ENCODE data around the gene KCNN2.

Gene KCNN2

DNA sequence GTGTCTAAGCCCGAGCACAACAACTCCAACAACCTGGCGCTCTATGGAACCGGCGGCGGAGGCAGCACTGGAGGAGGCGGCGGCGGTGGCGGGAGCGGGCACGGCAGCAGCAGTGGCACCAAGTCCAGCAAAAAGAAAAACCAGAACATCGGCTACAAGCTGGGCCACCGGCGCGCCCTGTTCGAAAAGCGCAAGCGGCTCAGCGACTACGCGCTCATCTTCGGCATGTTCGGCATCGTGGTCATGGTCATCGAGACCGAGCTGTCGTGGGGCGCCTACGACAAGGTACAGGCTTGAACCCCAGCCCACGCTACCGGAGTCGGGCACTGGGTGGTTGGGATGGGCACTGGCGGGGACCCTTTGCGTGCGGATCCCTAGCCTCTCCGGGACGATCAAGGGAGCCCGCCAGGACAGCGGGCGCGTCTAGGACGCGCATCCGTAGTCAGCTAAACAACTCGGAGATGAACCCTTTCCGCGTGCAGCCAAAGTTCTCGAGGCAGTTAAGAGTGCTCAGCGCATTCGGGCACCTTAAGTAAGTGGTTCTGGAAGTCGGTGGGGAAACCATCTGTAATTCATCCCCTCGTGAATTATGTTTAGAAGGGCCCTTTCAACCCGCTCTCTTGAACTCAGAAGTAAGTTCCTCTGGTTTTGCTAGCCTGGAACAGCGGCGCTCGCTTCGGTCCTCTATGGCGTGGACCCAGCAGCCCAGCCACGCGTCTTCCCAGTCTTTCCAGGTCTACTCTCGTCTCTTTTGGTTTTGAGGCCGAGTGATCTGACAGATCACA lies 1.3 kb downstream of the KCNN2 start:
- DNase-seq (ENCODE audit: low read depth in 2 of 2) = no peak

DNA sequence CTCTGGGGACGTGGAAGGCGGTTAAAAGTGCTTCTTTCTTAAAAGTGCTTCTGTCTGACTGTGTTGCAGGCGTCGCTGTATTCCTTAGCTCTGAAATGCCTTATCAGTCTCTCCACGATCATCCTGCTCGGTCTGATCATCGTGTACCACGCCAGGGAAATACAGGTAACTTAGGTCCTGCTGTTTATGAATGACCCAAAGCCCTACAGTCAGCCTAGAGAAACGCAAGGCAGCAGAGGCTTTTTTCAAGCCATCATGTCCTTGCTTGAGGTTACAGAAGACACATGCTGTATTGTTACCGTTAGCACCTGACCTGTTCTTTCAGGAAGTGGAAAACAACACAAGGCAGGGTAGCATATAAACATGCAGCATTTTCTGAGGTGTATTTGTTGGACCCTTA lies 2.0 kb downstream of the KCNN2 start:
- no peak for DNase-seq (ENCODE audit: low read depth in 2 of 2)

DNA sequence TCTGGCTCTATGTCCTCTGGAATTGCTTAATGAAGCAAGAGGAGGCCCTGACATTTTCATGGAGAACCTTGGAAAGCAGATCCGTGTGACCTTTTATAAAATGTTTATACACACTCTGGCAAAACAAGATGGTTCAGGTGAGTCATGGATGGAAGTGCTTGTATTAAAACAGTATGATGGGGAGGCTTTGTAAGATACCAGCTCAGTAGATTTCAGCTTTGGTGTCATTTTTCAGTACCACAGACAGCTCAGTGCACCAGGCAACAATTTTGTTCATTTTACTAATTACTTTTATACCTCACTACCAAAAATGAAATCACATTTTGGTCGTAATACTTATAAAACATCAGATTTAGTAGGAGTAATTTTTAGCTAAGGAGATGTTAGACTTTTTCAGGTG lies 5.2 kb downstream of the KCNN2 start:
- DNase-seq (ENCODE audit: low read depth in 2 of 2) = no peak

DNA sequence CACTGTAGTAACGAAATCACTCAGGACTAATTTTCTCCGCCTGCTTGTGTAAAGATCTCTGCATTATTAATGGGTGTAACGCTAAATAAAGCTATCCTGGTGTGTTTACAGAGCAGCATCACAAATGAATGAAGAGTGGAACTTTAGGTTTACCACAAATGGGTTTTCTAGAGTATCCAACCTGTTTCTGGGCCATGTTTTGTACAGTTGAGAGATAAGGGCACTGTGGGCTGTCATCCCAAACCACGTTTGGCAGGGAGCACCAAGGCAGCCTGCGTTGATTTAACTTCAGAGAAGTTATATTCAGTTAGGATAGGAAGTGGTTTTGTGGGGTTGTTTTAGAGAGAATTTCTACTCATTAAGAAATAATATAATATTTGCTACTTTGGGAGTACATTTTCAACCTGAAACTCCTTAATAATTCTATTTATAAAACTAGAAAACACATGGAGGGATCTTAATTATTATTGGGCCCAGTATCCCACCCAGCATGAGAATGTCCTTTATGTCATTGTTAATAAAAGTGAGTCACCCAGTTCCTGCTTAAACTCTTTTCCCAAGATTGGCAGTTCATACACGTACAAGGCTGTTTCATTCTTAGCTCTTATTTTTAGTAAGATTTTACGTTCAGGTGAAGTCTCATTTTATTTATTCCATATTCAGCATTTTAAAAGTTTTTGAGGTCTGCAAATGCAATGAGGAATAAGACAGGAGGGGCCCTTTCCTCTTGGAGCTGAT lies 8.0 kb downstream of the KCNN2 start:
- no peak for DNase-seq (ENCODE audit: low read depth in 2 of 2)

DNA sequence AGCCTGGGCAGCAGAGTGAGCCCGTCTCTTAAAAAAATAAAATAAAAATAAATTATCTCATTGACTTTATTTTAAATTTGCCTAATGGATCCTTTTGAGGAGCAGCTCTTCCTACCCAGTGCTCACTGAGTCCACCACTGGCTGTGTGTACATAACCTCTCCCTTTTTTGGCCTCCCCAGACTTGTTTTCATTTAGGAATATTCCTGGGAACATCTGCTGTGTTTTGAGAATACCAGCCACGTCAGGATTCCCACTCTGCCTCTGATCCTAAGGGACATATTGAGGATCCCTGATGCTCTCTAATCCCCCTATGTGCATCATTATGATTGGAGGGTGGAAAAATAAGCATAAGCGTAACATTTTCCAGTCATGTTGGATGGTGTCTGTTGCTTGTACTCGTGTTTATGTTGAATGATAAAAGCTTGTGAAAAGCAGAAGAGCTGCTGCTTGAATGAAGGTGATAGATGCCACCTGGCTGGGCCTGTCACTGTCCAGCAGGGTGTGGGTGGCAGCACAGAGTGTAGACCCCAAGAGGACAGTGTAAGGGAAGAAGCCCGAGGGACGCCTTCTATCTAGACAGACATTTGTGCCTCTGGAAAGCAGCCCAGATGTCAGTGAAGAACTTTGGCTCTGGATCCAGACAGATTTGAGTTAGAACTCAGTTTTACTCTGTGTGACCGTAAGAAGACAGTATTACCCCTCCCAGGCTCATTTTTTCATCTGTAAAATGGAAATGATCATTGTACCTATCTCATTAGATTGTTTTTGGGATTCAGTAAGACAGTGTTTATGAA lies 15.4 kb downstream of the KCNN2 start:
- DNase-seq (ENCODE audit: low read depth in 2 of 2) = no peak

DNA sequence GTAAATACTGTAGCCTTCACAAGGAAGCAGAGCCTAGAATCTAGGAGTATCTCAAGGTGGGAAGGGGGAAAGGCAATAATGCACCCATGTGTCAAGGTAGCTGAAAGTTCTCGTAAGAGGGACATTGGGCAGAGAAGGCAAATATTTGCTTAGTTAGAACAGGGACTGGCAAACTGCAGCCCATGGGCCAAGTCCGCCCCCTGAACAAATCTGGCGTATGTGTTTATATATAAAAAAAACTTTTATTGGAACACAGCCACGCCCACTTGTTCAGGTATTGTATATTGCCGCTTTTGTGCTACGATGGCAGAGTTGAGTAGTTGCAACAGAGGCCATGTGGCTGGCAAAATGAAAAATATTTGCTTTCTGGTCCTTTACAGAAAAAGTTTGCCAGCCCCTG lies 16.1 kb downstream of the KCNN2 start:
- no peak for DNase-seq (ENCODE audit: low read depth in 2 of 2)

DNA sequence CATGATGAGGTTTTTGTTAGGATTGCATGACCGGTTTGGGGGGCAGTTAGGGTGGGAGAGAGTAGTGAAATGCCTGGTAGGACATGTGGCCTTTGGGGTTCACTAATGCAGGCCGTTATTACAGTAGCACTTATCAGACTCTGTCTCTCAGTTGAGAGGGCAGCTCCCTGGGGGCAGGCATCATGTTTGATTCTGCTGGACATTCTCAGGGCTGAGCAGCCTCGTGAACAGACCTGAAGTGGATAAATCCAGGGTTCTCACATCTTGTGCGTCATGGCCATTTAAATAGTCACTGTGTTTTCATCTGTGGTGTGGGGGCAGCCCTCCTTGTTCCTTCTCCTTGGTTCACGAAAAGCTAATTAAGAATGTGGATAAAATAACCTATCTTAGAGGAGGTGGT lies 18.9 kb downstream of the KCNN2 start:
- no peak for DNase-seq (ENCODE audit: low read depth in 2 of 2)

DNA sequence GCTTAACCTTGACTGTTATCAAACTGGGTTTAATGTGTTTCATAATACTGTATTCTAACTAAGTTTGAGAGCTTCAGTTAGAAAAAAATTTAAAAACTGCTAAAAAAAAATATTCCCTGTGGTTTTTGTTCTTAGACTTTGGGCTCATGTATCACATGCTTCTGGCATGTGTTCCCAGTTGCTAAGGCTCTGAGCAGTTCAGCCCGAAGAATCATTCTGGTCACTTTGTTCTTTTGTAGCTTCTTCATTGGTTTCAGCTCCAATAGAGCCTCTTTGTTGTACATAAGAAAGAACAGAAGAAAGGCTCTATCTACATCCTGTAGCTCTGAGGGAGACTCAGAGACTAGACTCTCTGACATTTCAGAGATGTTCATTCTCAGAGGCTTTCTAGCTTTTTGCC lies 25.6 kb downstream of the KCNN2 start:
- DNase-seq (ENCODE audit: low read depth in 2 of 2) = no peak

DNA sequence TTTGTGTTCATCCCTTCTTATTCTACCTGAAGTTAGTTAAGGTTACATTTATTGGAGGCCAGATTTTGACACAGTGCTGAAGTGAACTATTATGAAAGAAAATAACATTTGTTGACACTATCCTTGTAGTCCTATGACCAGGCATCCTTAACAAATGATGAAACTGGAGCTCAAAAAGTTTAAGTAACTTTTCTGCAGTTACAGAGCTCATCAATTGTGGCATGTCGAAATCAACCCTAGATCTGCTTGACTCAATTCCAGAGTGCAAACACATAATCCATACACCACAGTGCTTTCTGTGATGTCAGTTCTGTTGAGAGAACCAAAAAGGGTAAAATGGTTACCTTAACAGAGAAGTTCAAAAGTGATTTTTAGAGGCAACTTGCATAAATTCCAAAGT lies 28.6 kb downstream of the KCNN2 start:
- no peak for DNase-seq (ENCODE audit: low read depth in 2 of 2)

DNA sequence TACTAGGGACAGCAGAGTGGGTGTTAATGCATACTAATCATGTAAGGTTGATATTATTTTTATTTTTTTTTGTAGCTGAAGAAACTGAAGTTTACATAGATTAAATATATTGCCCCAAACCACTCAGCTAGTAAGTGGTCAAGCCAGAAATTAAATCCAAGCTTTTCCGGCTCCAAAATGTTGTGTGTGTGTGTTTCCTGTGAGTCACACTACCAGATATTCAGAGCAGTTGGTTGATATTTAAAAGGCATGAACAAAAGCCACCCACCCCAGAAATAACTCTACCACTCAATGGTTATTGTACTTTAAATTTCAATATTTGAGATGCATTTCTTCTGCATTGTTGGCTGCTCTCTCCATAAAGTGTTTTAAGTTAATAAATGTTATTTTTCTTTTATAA lies 29.5 kb downstream of the KCNN2 start:
- no peak for DNase-seq (ENCODE audit: low read depth in 2 of 2)

DNA sequence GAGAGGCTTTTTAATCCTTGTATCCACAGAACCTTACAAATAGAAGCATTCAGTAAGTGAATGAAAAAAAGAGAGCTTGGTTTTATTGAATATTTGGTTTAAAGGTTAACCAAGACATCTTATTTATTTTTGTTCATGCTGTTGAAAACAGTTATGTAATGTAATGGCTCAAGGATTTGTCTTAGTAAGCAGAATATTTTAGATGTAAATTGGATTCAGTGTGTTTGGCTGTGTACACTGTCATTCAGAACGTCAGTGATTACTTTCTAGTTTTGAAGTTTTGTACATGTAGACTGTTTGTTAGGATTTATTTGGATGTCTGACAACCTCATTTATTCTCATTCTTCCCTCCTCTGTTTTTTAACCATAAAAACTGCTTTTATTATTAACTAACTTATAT lies 31.3 kb downstream of the KCNN2 start:
- DNase-seq (ENCODE audit: low read depth in 2 of 2) = no peak

DNA sequence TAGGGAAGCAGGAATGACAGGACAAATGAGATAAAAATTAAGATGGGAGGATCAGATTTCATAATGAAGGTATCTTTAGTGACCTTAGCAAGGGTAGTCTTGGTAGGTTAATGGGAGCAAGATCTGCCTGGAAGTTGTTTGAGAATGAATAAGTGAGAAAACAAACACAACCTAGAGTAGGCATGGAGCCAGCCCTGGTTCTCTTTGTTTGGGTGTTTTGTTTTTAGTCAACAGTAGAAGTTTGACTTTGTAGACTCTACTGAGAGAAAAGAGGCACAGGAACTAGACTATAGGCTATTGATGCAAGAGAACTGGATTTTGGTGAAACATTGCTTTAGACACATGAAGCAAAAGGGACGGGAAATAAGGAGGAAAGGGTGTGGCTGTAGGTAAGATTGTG lies 40.3 kb downstream of the KCNN2 start:
- DNase-seq (ENCODE audit: low read depth in 2 of 2) = no peak

DNA sequence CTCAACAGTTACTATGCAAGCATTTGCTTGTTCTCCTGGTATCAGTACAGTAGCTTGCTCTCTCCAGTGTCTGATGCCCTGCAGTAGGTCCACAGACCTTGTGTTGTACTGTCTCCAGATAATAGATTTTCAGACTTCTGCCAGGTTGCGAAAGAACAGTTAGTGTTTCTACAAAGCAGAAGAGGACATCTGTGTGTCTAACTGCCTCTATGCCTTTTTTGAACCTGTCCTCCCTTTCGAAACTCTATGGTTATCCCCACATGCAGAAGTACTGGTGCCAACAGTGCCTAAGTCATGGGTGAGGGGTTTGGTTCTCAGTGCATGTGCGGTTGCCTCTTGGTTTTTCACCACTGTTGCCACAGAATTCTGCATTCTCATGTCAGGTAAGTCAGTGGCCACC lies 45.9 kb downstream of the KCNN2 start:
- DNase-seq (ENCODE audit: low read depth in 2 of 2) = no peak

DNA sequence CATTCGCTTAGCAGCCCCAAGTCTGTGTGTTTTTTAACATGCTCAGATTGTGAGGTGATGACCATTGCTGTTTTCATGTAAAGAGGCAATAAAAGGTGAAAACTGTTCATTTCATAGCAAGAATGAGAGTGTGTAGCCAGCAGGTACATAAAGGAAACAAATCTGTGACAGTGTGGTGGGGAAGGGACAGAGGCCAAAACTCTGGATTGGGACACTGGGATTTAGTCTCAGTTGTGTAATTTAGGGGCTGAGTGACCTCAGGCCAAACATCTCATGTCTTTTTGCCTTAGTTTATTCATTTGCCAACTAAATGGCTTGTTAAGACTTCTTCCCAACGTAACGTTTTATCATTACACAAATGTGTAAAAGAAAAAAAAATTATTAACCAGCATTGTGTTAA lies 47.0 kb downstream of the KCNN2 start:
- no peak for DNase-seq (ENCODE audit: low read depth in 2 of 2)

DNA sequence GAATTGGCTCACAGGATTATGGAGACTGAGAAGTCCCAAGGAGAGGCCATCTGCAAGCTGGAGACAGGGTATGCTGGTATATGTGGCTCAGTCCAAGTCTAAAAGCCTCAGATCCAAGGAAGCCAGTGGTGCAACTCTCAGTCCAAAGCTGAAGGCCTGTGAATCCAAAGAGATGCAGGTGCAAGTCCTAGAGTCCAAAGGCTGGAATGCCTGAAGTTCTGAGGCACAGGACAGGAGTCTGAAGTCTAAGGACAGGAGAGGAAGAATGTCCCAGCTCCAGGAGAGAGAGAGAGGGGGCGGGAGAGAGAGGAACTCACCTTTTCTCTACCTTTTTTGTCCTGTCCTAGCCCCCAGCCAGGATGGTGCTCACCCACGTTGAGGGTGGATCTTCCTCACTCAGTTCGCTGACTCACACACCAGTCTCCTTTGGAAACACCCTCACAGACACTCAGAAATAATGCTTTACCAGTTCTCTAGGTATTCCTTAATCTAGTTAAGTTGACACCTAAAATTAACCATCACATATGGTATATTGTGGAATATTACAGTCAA lies 49.6 kb downstream of the KCNN2 start:
- DNase-seq (ENCODE audit: low read depth in 2 of 2) = no peak

DNA sequence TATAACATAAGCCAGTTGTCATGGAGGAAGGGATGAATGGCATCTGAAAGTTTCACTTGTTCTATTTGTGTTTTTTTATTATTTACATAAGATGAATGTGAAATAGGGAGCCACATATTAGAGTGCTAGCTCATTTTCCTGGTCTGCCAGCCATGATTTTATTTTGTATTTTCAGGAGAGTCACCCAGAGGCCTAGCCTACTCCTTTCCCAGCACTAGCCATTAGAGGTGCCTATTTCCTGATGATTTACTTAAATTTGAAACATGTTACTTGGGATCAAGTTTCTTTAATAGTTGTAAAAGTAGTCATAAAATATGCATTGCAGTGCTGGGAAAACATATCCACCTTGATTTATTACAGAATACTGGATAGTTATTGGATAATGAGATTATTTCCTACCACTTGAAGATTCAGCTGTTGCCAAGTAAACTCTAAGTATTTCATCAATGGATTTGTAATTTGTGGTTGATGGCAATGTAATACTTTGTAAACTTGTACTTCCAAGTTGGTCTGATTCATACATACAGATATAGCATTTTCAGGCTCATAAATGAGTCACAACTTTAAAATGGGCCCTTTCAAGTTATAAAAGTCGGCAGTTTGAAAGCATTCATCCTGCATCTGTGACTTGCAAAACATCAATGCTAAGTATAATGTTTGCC lies 50.8 kb downstream of the KCNN2 start:
- DNase-seq (ENCODE audit: low read depth in 2 of 2) = no peak

DNA sequence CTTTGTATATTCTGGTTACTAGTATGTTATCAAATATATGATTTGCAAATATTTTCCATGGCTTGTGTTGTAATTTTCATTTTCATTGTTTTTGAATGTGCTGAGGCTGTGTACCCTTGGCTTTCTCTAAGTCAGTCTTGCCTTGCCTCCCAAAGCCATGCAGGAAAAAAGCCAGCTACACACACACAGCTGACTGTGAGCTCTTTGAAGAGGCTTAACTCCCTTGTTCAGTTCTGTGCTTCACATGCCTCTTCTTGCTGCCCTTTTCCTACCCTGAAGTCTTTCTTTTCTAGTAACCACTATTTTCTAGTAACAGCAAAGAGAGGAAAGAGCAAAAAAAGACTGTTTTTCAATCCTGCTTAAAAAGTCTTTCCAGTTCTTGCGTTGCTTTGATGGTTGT lies 53.9 kb downstream of the KCNN2 start:
- no peak for DNase-seq (ENCODE audit: low read depth in 2 of 2)

DNA sequence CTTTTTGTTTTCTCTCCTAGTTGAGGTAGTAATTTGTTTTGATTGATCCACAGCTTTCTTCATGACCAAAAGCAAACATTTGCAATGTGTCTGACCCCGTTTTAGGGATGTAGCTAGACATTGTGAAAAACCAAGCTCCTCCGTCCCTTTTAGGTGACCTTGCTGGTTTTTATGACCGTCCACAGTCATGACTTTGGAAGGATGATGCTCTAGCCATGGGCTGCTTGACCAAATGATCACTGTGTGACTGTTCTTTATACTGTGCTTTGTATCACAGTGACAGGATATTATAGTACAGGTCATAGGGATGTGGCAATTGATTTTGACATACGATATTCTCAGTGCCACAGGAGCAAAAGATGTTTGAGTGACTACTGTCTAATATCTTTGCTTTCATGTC lies 54.4 kb downstream of the KCNN2 start:
- DNase-seq (ENCODE audit: low read depth in 2 of 2) = no peak

DNA sequence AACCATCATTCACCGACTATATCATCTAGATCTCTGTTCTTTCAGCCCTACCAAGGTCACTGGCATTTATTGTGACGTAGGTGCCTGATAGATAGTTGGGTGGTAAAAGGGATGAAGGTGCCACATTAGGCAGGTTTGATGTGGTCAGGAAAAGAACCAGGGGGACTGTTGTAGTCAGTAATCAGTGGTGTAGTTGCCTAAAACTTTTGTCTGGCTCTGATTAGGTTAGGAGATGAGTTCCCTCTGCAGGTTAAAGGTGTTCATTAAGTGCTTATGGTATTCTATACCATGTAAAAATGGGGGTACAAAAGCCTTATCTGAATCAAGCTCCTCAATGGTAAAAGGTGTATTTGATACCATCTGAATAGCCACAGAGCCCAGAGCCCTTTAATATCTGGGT lies 55.6 kb downstream of the KCNN2 start:
- DNase-seq (ENCODE audit: low read depth in 2 of 2) = no peak

DNA sequence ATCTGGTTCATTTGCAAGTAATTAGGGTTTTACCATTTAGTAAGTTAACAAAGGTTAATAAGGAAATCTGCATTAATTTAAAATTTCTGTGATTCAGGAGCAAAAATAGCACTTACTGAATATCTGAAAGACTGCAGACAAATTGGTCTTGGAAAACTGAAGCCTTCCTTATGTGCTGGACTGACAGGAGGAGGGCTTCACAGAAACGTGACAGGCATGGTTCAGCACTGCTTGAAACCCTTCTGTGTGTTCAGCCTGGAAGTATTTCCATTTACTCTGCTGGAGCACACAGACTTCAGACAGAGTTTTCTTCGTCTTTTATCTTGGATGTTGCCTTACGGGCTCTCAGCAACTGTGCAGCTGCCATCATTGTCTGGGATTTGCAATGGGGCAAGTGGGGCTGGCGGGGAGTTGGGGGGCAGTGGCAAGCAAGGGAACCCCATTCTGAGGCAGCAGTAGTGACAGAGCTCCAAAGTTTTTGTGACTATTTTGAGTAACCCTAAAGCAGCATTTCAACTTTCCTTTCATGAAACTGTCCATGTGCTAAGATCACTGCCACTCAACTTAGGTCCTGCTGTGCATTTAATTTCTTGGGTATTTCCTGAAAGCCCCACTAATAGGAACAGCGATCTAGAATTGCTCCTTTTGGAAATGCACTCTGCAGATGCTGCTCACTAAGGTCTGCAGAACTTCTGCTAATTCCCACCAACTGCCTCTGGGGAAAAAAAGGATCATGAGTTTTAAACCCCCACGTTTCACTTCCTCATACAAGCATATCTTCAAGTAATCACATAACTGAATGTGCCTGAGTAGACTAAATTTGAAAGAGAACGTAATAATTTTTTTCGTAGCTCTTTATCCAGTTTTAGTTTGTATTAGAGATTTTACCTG lies 56.6 kb downstream of the KCNN2 start:
- DNase-seq (ENCODE audit: low read depth in 2 of 2) = no peak

DNA sequence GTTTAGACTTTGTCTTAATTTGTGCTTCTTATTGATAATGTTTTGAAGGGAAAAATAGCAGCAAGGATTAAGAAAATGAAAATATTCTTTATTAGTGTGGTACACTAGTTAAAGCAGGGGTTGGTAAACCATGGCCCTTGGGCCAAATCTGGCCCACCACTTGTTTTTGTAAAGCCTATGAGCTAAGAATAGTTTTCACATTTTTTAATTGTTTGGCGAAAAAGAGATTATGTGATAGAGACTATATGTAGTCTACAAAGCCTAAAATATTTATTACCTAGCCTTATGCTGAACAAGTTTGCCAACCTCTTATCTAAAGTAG lies 57.2 kb downstream of the KCNN2 start:
- no peak for DNase-seq (ENCODE audit: low read depth in 2 of 2)
